Trophoblast cell (in vitro differentiated cells and primary cell): ENCODE measurements around the gene TRAF2.

Experiments used
- DNase-seq, 2 donors: peaks; one replicate each; pipeline ENCODE4 v3.0.0-alpha.2; 2016
- H2AFZ ChIP-seq: 2 replicates; pipeline ENCODE4 v1.6.1; 2013; ENCODE audit warnings: low read length, moderate library complexity, mild to moderate bottlenecking; ENCODE audit not compliant: insufficient read depth, poor library complexity
- H2AK5ac ChIP-seq: 2 replicates; pipeline ENCODE4 v1.6.1; 2013; ENCODE audit warnings: mild to moderate bottlenecking, low read length
- H2BK120ac ChIP-seq: 2 replicates; pipeline ENCODE4 v1.6.1; 2013; ENCODE audit warnings: low read length, mild to moderate bottlenecking, moderate library complexity; ENCODE audit not compliant: insufficient read depth, poor library complexity
- H2BK12ac ChIP-seq: 2 replicates; pipeline ENCODE4 v1.6.1; 2013; ENCODE audit warnings: mild to moderate bottlenecking, low read length, moderate library complexity
- H2BK5ac ChIP-seq: 2 replicates; pipeline ENCODE4 v1.6.1; 2013; ENCODE audit warnings: low read length, low read depth, moderate library complexity, mild to moderate bottlenecking; ENCODE audit not compliant: poor library complexity
- H3K14ac ChIP-seq: 2 replicates; pipeline ENCODE4 v1.6.1; 2013; ENCODE audit warnings: mild to moderate bottlenecking, low read length
- H3K18ac ChIP-seq: 2 replicates; pipeline ENCODE4 v1.6.1; 2013; ENCODE audit warnings: mild to moderate bottlenecking, low read length
- H3K23ac ChIP-seq: 2 replicates; pipeline ENCODE4 v1.6.1; 2013; ENCODE audit warnings: low read length
- H3K27ac ChIP-seq: 2 replicates; pipeline ENCODE4 v1.5.1; 2013; ENCODE audit warnings: low read depth, mild to moderate bottlenecking, inconsistent platforms, low read length, moderate library complexity
- H3K27me3 ChIP-seq: 2 replicates; pipeline ENCODE4 v1.6.1; 2013; ENCODE audit warnings: inconsistent platforms, mild to moderate bottlenecking, low read length, moderate library complexity; ENCODE audit not compliant: insufficient read depth
- H3K36me3 ChIP-seq, 2 experiments: 1 replicate in 1 of 2; 2 replicates in 1 of 2; pipeline ENCODE4 v1.6.1; 2013; ENCODE audit warnings: low read length in 2 of 2, mild to moderate bottlenecking in 2 of 2, moderate library complexity in 1 of 2; ENCODE audit not compliant: insufficient read depth in 2 of 2, control insufficient read depth in 1 of 2
- H3K4ac ChIP-seq: 2 replicates; pipeline ENCODE4 v1.6.1; 2013; ENCODE audit warnings: low read depth, mild to moderate bottlenecking, low read length, moderate library complexity
- H3K4me1 ChIP-seq, 2 experiments: 1 replicate in 1 of 2; 2 replicates in 1 of 2; pipeline ENCODE4 v1.6.1; 2013; ENCODE audit warnings: low read length in 2 of 2, mild to moderate bottlenecking in 2 of 2, moderate library complexity in 1 of 2; ENCODE audit not compliant: insufficient read depth in 2 of 2, control insufficient read depth in 1 of 2
- H3K4me2 ChIP-seq: 2 replicates; pipeline ENCODE4 v1.6.1; 2013; ENCODE audit warnings: inconsistent platforms, mild to moderate bottlenecking, low read length, moderate library complexity
- H3K4me3 ChIP-seq: 2 replicates; pipeline ENCODE4 v1.5.1; 2013; ENCODE audit warnings: mild to moderate bottlenecking, low read depth, low read length, inconsistent platforms
- H3K79me1 ChIP-seq: one replicate; pipeline ENCODE4 v1.6.1; 2013; ENCODE audit warnings: low read length
- H3K79me2 ChIP-seq: 2 replicates; pipeline ENCODE4 v1.6.1; 2013; ENCODE audit warnings: low read length, mild to moderate bottlenecking; ENCODE audit not compliant: control insufficient read depth, insufficient read depth, poor library complexity
- H3K9ac ChIP-seq: 2 replicates; pipeline ENCODE4 v1.6.1; 2013; ENCODE audit warnings: mild to moderate bottlenecking, low read length
- H3K9me3 ChIP-seq: 2 replicates; pipeline ENCODE4 v1.6.1; 2013; ENCODE audit warnings: low read depth, mild to moderate bottlenecking, control low read depth, inconsistent platforms, low read length; ENCODE audit not compliant: insufficient read depth
- H4K12ac ChIP-seq: 2 replicates; pipeline ENCODE4 v1.6.1; 2013; ENCODE audit warnings: low read depth, mild to moderate bottlenecking, low read length, moderate library complexity
- H4K8ac ChIP-seq: 2 replicates; pipeline ENCODE4 v1.6.1; 2013; ENCODE audit warnings: low read depth, mild to moderate bottlenecking, low read length, moderate library complexity
- H4K91ac ChIP-seq: one replicate; pipeline ENCODE4 v1.6.1; 2013; ENCODE audit warnings: low read depth, mild to moderate bottlenecking, low read length, moderate library complexity
- WGBS: extraction: QIAGEN DNeasy Blood & Tissue Kit; methylation state at CpG from one replicate; pipeline ENCODE4 v1.1.7; 2013; ENCODE audit warnings: missing lambda C conversion rate; ENCODE audit not compliant: insufficient read length, insufficient coverage; ENCODE audit errors: extremely low coverage; 5-methylcytosine and 5-hydroxymethylcytosine counted together

Gene TRAF2

DNA sequence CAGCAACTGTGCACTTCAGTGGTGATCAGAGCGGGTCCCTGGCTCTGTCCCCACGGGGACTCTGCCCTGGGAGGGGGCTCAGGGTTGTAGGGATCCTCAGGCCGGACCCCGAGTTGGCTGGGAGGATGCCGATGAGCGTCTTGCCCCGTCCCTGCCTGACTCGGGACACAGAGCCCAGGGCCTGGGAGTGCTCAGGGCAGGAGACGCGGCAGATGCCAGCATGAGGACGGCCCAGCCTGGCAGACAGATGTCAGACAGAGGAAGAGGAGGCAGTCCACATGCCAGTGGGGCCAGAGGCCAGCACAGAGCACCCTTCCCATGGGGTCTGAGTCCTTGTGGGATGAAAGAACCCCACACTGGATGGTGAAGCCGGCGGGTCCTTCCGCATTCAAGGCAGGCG is 77.0 kb downstream of the TRAF2 start:
- no peak overlapping the region for H3K14ac ChIP-seq
- no peak overlapping the region for H2AK5ac ChIP-seq
- no peak overlapping the region for H3K4me2 ChIP-seq
- WGBS, result no CpG with 5 or more reads among the region's 15 CpGs
- no peak overlapping the region for H4K8ac ChIP-seq
- H3K9ac ChIP-seq, result no peak overlapping the region
- H2BK5ac ChIP-seq, result peak overlapping the region; percentile 31
- no peaks in the 10 kb centered on the region for H3K79me2 ChIP-seq
- H2AFZ ChIP-seq, result no peak overlapping the region
- H2BK120ac ChIP-seq, result no peak overlapping the region
- H3K4ac ChIP-seq, result no peak overlapping the region
- no peak overlapping the region for H4K12ac ChIP-seq
- H2BK12ac ChIP-seq, result peak overlapping the region; percentile 23
- H3K18ac ChIP-seq, result peak overlapping the region; percentile 11
- no peak overlapping the region for H3K4me3 ChIP-seq
- DNase-seq, result no peak
- H3K27me3 ChIP-seq, result no peaks in the 10 kb centered on the region
- peaks cover 12% of the 10 kb centered on the region for H3K79me1 ChIP-seq
- peaks cover 3% of the 10 kb centered on the region in 2 experiments for H3K4me1 ChIP-seq
- H4K91ac ChIP-seq, result peak overlapping the region; percentile 77
- H3K27ac ChIP-seq, result no peak overlapping the region
- no peaks in the 10 kb centered on the region for H3K36me3 ChIP-seq
- H3K23ac ChIP-seq, result no peak overlapping the region
- H3K9me3 ChIP-seq, result peaks cover 3% of the 10 kb centered on the region

DNA sequence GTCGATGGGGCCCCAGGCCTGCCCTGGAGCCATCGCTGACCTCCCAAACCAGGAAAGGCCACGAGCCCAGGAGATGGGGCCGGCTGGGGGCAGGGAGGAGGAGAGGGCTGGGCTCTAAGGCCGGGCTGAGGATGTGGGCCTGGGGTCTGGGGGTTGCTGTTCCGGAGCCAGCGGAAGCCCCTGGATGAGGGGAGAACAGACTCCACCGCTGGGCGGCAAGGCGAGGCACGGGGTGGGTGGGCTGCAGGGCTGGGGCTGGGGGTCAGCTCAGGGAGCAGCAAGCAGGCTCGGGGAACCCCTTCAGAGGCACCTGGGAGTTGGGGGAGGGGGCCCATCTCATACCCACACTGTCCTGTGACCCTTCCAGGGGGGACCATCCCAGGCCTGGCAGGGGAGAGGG is 77.4 kb downstream of the TRAF2 start:
- H2AFZ ChIP-seq, result no peak overlapping the region
- peaks cover 12% of the 10 kb centered on the region for H3K79me1 ChIP-seq
- peak overlapping the region; percentile 37 for H2BK120ac ChIP-seq
- H3K14ac ChIP-seq, result no peak overlapping the region
- H3K4me1 ChIP-seq, result peaks cover 3% of the 10 kb centered on the region in 2 experiments
- H4K8ac ChIP-seq, result no peak overlapping the region
- no peak overlapping the region for H3K9ac ChIP-seq
- no peak overlapping the region for H3K18ac ChIP-seq
- no peaks in the 10 kb centered on the region for H3K36me3 ChIP-seq
- DNase-seq, result peak; percentile 13 to 17
- no peak overlapping the region for H2BK12ac ChIP-seq
- no peak overlapping the region for H4K12ac ChIP-seq
- no peaks in the 10 kb centered on the region for H3K79me2 ChIP-seq
- H3K23ac ChIP-seq, result no peak overlapping the region
- no peak overlapping the region for H3K4me3 ChIP-seq
- H2BK5ac ChIP-seq, result no peak overlapping the region
- H4K91ac ChIP-seq, result peak overlapping the region; percentile 77
- no CpG with 5 or more reads among the region's 12 CpGs for WGBS
- no peak overlapping the region for H2AK5ac ChIP-seq
- peaks cover 2% of the 10 kb centered on the region for H3K9me3 ChIP-seq
- no peaks in the 10 kb centered on the region for H3K27me3 ChIP-seq
- no peak overlapping the region for H3K27ac ChIP-seq
- H3K4ac ChIP-seq, result no peak overlapping the region
- H3K4me2 ChIP-seq, result no peak overlapping the region

DNA sequence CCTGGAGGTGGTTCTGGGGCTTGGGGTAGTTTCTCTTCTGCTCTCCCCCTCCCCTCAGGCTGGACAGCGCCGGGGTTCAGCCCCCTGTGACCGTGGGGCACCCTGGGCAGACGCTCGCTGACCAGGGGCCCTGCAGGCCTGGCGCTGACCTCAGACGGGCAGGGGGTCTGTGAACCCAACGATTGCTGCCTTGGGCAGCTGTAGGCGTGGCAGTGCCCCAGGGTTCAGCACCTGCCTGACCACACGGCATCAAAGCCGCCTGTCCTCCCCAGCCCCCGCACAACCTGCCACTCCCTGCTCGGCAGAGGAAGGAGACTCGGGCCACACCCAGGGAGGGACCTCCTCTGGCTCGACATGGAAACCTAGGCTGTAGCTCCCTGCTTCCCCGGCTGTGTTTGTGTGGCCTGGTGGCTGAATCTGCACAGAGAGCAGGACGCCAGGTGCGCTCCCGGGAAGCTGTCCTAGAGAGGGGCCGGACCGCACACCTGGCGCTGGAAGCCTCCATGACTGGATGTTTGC is 77.9 kb downstream of the TRAF2 start:
- Histone ChIP-seq H3K27me3 (no peaks in the 10 kb centered on the region), H3K4me1 (peaks cover 3% of the 10 kb centered on the region in 2 experiments), H3K4me3 (no peak overlapping the region), H2BK5ac (no peak overlapping the region), H4K12ac (no peak overlapping the region), H2AK5ac (no peak overlapping the region), H2BK12ac (no peak overlapping the region), H3K4me2 (no peak overlapping the region), H3K79me1 (peaks cover 12% of the 10 kb centered on the region), H2BK120ac (peak overlapping the region; percentile 37), H2AFZ (no peak overlapping the region), H3K9ac (no peak overlapping the region), H4K91ac (peak overlapping the region; percentile 77), H3K79me2 (no peaks in the 10 kb centered on the region), H3K36me3 (no peaks in the 10 kb centered on the region), H4K8ac (no peak overlapping the region), H3K9me3 (peaks cover 2% of the 10 kb centered on the region), H3K14ac (no peak overlapping the region), H3K18ac (no peak overlapping the region), H3K4ac (no peak overlapping the region), H3K27ac (no peak overlapping the region), H3K23ac (no peak overlapping the region)
- peak in 1 of 2 donors; percentile 22 for DNase-seq
- WGBS, result no CpG with 5 or more reads among the region's 22 CpGs

DNA sequence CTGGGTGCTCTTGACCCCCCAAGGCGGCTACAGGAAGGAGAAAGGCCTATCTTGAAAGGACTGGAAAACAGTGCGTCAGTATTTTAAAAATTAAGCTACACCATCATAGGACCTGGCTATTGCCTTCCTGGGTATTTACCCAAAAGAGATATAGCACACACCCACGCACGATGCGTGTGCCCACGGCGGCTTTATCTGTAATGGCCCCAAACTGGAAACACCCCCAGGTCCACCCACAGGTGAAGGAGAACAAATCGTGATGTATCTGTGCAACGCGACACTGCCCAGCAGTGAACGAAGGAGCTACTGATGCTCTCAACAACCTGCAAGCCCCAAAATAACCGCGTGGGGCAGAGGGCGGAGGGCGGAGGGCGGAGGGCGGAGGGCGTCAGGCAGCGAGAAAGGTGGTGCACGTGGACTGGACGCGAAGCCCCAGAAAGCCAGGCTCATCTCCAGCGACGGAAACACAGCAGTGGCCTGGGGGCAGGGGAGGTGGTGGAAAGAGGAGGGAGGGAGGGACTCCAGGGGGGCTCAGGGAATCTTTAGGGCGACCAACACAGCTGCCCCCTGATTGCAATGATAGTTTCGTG is 78.6 kb downstream of the TRAF2 start:
- Histone ChIP-seq H3K9ac (no peak overlapping the region), H2BK120ac (no peak overlapping the region), H3K18ac (no peak overlapping the region), H3K23ac (no peak overlapping the region), H4K8ac (peak overlapping the region; percentile 9), H3K79me2 (no peaks in the 10 kb centered on the region), H2AK5ac (no peak overlapping the region), H3K4me1 (peaks cover 3% of the 10 kb centered on the region in 2 experiments), H3K27me3 (no peaks in the 10 kb centered on the region), H4K12ac (no peak overlapping the region), H2BK12ac (no peak overlapping the region), H3K4me2 (no peak overlapping the region), H3K14ac (no peak overlapping the region), H4K91ac (peak overlapping the region; percentile 28), H3K79me1 (peaks cover 10% of the 10 kb centered on the region), H3K27ac (no peak overlapping the region), H2AFZ (no peak overlapping the region), H2BK5ac (no peak overlapping the region), H3K4me3 (no peak overlapping the region), H3K36me3 (no peaks in the 10 kb centered on the region), H3K4ac (no peak overlapping the region), H3K9me3 (peaks cover 2% of the 10 kb centered on the region)
- no CpG with 5 or more reads among the region's 26 CpGs for WGBS
- DNase-seq, result no peak
